Measurements from ENCODE around the gene RHBDL2. TPM values are rescaled to one million over a fixed set of nuclear protein-coding genes. Genes with fewer than 3 reads are reported as not detected.
A peak's percentile ranks its signal among the peaks of the same experiment; 100 is the strongest.

Gene RHBDL2
- total RNA-seq, 2 experiments from 2014 or later: not detected

DNA sequence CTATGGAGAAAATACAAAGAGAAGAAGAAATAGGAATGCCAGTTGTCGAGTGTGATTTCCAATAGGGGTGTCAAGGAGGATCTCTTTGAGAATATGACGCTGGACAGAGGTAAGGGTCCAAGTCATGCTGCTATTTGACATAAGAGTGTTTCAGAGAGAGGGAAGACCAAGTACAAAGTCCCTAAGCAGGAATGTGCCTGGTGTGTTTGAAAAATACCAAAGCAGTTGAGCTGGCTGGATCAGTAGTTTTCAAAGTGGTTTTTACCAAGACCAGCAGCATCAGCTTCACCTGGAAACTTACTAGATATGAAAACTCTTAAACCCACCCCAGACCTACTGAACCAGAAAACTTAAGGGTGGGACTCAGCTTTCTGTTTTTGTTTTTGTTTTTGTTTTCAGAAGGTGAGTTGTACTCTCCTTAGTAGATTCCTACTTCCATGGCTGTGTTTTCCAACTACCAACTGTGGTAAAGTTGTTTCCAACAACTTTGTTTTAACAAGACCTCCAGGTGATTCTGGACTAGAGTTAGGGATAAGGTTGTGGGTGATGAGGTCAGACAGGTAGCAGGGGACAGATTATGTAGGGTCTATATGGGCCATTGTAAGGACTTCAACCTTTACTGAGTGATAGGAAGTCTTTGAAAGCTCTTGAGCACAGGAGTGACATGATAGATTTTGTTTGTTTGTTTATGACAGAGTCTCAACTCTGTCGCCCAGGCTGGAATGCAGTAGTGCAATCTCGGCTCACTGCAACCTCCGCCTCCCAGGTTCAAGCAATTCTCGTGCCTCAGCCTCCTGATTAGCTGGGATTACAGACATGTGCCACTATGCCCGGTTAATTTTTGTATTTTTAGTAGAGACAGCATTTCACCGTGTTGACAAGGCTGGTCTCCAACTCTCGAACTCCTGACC, 53.0 kb downstream of the RHBDL2 start:
- no peaks in the 10 kb centered on the region for H3K4me1 Mint-ChIP-seq
- no peaks in the 10 kb centered on the region for H3K36me3 Mint-ChIP-seq
- no peak overlapping the region for H3K27ac Mint-ChIP-seq
- no peak overlapping the region for H3K4me3 Mint-ChIP-seq
- H3K27me3 Mint-ChIP-seq: peaks cover 11% of the 10 kb centered on the region
- no peak for DNase-seq
- POLR2A ChIA-PET: no interaction called here
- H3K9me3 Mint-ChIP-seq: no peaks in the 10 kb centered on the region
- ATAC-seq (ENCODE audit: low read depth): no peak

GRCh38 chr1:38885092-38885491, 56.5 kb downstream of the RHBDL2 start:
- H3K9me3 Mint-ChIP-seq: no peaks in the 10 kb centered on the region
- H3K4me3 Mint-ChIP-seq: no peak overlapping the region
- no peaks in the 10 kb centered on the region for H3K4me1 Mint-ChIP-seq
- ATAC-seq (ENCODE audit: low read depth) (no peak), DNase-seq (no peak)
- H3K27ac Mint-ChIP-seq: no peak overlapping the region
- POLR2A ChIA-PET: no interaction called here
- peaks cover 11% of the 10 kb centered on the region for H3K27me3 Mint-ChIP-seq
- no peaks in the 10 kb centered on the region for H3K36me3 Mint-ChIP-seq

- H3K36me3 Mint-ChIP-seq: no peaks in the 10 kb centered on the region
- H3K27me3 Mint-ChIP-seq: peaks cover 6% of the 10 kb centered on the region
- no peak within 1 kb of the TSS for H3K4me3 Mint-ChIP-seq
- DNase-seq: no peak
- ATAC-seq (ENCODE audit: low read depth): no peak
- POLR2A ChIA-PET: no interaction called here
- no peak within 1 kb of the TSS for H3K27ac Mint-ChIP-seq
- H3K9me3 Mint-ChIP-seq: no peaks in the 10 kb centered on the region
- H3K4me1 Mint-ChIP-seq: no peaks in the 10 kb centered on the region
Observed at GRCh38 chr1:38881487-38881886, 60.1 kb downstream of the RHBDL2 start, which contains the start of gene GJA9. Gene GJA9 (minus strand): TSS chr1:38881587. CDS start chr1:38876098, 5,489 bp downstream.

- no peak for ATAC-seq (ENCODE audit: low read depth)
- Mint-ChIP-seq H3K4me1 (peaks cover 19% of the 10 kb centered on the region), H3K27me3 (no peaks in the 10 kb centered on the region), H3K36me3 (peaks cover 1% of the 10 kb centered on the region), H3K27ac (no peak overlapping the region), H3K4me3 (no peak overlapping the region), H3K9me3 (no peaks in the 10 kb centered on the region)
- POLR2A ChIA-PET: no interaction called here
- DNase-seq: no peak
Observed at GRCh38 chr1:38875811-38876210, 65.8 kb downstream of the RHBDL2 start.

DNA sequence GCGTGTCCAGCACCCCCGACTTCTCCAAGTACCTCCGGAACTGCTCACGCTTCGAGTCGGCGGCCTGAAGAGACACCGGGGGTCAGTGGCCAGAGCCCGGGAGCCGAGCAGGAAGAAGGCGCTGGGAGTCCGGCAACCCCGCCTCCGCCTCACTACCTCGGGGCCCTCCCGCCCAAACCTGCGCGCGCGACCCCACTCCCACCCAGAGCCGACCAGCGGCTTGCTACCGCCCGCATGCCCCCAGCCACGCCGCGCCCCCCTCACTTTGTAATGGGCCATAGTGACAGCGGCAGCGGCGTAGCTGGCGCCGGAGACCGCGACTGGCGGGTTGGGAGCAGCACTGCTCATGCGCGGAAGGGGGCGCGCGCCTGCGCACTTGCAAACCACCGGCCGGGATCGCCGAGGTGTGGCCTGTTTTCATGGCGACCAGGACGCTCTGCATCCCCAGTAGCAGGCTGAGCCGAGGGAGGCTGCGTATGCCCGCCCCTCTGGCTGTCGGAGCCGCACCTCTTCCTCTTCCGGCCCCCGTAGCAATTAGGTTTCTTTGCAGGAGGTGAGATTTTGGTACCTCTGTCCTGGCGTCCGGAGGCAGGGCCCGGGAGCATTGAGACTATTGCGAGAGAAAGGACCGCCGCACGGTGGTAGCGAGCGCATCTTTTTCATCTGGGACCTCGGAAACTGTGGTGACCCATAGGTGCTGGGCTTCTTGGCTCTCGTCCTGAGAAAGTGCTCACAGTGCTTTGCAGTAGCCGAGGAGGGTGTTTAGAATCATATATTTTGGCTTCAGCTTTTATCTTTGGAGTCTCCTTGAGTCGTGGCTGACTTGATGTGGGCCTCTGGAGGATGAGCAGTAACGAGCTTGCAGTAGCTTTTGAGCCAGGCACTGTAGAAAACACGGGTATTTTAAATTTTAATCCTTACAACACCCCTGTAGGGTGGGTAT, 68.3 kb downstream of the RHBDL2 start, which contains the start of gene MYCBP:
Gene MYCBP, minus strand, starts transcription at position 322 of the 943 bp plus-strand sequence. Its CDS starts 43 bp downstream, at position 279.
- POLR2A ChIA-PET: interaction anchor here (0.8 to 4.2 kb wide), 4 partner anchors 9 to 153 kb away, joined by 3 to 19 read pairs (median 8); partner anchors contain the start of genes AKIRIN1, NDUFS5 and RRAGC
- H3K4me1 Mint-ChIP-seq: peaks cover 21% of the 10 kb centered on the region
- peak within 1 kb of the TSS; percentile 75 for H3K27ac Mint-ChIP-seq
- H3K4me3 Mint-ChIP-seq: peak within 1 kb of the TSS; percentile 91
- H3K27me3 Mint-ChIP-seq: no peaks in the 10 kb centered on the region
- H3K9me3 Mint-ChIP-seq: no peaks in the 10 kb centered on the region
- DNase-seq (peak; percentile 98), ATAC-seq (ENCODE audit: low read depth) (peak; percentile 99)
- H3K36me3 Mint-ChIP-seq: peaks cover 3% of the 10 kb centered on the region

DNA sequence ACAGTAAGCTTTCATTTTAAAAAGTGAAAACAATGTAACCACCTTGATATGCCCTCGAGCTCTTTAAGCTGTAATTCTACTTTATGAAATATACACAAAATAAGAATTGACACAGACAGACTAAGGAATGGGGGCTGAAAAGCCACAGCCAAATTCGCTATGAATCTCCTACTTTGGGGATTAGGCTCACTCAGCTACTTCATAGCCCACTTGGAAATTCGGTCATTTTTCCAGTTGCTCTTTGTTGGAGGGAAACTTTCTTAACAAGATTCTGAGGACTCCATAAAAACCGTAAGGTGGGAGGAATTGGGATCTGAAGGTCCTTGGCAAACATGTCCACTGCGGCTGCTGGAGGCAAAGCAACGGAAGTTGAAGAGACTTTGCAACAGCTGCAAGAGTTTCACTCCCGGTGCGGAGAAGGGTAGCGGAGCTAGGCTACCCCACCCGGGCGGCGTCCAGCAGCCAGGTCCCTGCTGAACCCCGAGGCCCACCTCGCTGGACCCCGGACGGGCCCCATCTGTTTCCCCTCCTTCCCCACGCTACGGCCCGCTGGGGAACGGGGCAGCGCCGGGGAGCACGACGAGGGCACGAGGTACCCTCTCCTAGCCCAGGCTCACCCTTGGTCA, 69.1 kb downstream of the RHBDL2 start:
- POLR2A ChIA-PET: interaction anchor here (0.5 to 4.2 kb wide), 5 partner anchors 9 to 1167 kb away, joined by 3 to 19 read pairs (median 4); partner anchors contain the start of genes AKIRIN1, NDUFS5 and RRAGC
- H3K4me3 Mint-ChIP-seq: peak overlapping the region; percentile 91
- H3K36me3 Mint-ChIP-seq: peaks cover 9% of the 10 kb centered on the region
- H3K27ac Mint-ChIP-seq: peak overlapping the region; percentile 33
- no peaks in the 10 kb centered on the region for H3K27me3 Mint-ChIP-seq
- H3K4me1 Mint-ChIP-seq: peaks cover 26% of the 10 kb centered on the region
- ATAC-seq (ENCODE audit: low read depth): peak; percentile 8
- DNase-seq: peak; percentile 62
- H3K9me3 Mint-ChIP-seq: no peaks in the 10 kb centered on the region

- no peak overlapping the region for H3K4me3 Mint-ChIP-seq
Observed at GRCh38 chr1:38870996-38871395, 70.6 kb downstream of the RHBDL2 start.

GRCh38 chr1:38867208-38867607, 74.4 kb downstream of the RHBDL2 start:
- Mint-ChIP-seq H3K4me1 (peaks cover 21% of the 10 kb centered on the region), H3K4me3 (no peak overlapping the region), H3K27me3 (no peaks in the 10 kb centered on the region), H3K36me3 (peaks cover 18% of the 10 kb centered on the region), H3K27ac (no peak overlapping the region), H3K9me3 (no peaks in the 10 kb centered on the region)
- no peak for DNase-seq
- ATAC-seq (ENCODE audit: low read depth): no peak
- POLR2A ChIA-PET: no interaction called here

More at GRCh38 chr1:38870996-38871395, 70.6 kb downstream of the RHBDL2 start:
- no peak overlapping the region for H3K27ac Mint-ChIP-seq
- POLR2A ChIA-PET: interaction anchor here (4.2 kb wide), 1 partner anchor 10 kb away, joined by 19 read pairs; the partner anchor contains the start of gene RRAGC
- no peaks in the 10 kb centered on the region for H3K9me3 Mint-ChIP-seq
- ATAC-seq (ENCODE audit: low read depth) (no peak), DNase-seq (no peak)
- H3K36me3 Mint-ChIP-seq: peaks cover 9% of the 10 kb centered on the region
- H3K4me1 Mint-ChIP-seq: peaks cover 29% of the 10 kb centered on the region
- no peaks in the 10 kb centered on the region for H3K27me3 Mint-ChIP-seq

DNA sequence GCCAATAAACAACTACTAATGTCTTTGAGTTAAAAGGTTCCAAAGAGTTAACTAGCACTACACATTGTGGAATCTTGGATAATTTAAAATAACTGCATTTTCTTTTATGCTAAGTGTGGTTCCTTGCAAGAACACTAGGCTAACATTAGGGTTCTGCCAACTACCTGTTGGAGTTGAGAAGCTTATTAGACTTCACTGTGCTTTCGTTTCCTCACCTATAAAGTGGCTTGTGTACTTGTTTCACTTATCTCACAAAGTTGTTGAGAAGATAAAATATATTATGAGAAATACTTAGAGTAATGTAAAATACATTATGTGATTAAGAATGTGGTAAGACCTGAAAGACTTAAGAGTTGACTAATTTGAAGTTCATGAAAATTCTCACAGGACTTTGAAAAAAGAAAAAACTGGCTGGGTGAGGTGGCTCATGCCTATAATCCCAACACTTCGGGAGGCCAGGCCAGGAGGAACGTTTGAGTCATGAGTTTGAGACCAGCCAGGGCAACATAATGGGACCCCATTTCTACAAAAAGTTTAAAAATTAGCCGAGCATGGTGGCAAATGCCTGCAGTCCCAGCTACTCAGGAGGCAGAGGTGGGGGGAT, 76.4 kb downstream of the RHBDL2 start:
- Mint-ChIP-seq H3K4me1 (peaks cover 18% of the 10 kb centered on the region), H3K27ac (no peak overlapping the region), H3K36me3 (peaks cover 16% of the 10 kb centered on the region), H3K27me3 (no peaks in the 10 kb centered on the region), H3K4me3 (no peak overlapping the region), H3K9me3 (no peaks in the 10 kb centered on the region)
- no peak for ATAC-seq (ENCODE audit: low read depth)
- no peak for DNase-seq
- POLR2A ChIA-PET: no interaction called here

DNA sequence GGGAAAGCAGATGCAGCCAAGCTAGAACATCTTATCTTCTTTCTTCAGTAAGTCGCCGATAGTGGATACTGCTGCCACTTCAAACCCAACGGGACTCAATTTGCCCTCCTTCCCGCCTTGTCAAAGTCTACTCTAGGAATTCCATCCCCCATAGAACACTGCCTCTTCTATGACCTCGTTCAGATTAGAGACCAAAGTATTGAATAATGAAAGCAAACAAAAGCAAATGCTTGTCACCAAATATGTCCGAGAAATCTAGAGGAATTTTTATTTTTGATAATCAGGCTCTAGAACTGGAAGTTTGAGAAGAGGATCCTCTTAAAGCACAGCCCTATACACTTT, 81.2 kb downstream of the RHBDL2 start:
- no peaks in the 10 kb centered on the region for H3K9me3 Mint-ChIP-seq
- H3K4me3 Mint-ChIP-seq: peak overlapping the region; percentile 92
- POLR2A ChIA-PET: interaction anchor here (1.1 to 4.0 kb wide), 2 partner anchors 12 to 166 kb away, joined by 3 to 19 read pairs; partner anchors contain the start of genes MYCBP and NDUFS5
- H3K27ac Mint-ChIP-seq: peak overlapping the region; percentile 77
- peaks cover 21% of the 10 kb centered on the region for H3K4me1 Mint-ChIP-seq
- DNase-seq (no peak), ATAC-seq (ENCODE audit: low read depth) (no peak)
- peaks cover 11% of the 10 kb centered on the region for H3K36me3 Mint-ChIP-seq
- no peaks in the 10 kb centered on the region for H3K27me3 Mint-ChIP-seq

DNA sequence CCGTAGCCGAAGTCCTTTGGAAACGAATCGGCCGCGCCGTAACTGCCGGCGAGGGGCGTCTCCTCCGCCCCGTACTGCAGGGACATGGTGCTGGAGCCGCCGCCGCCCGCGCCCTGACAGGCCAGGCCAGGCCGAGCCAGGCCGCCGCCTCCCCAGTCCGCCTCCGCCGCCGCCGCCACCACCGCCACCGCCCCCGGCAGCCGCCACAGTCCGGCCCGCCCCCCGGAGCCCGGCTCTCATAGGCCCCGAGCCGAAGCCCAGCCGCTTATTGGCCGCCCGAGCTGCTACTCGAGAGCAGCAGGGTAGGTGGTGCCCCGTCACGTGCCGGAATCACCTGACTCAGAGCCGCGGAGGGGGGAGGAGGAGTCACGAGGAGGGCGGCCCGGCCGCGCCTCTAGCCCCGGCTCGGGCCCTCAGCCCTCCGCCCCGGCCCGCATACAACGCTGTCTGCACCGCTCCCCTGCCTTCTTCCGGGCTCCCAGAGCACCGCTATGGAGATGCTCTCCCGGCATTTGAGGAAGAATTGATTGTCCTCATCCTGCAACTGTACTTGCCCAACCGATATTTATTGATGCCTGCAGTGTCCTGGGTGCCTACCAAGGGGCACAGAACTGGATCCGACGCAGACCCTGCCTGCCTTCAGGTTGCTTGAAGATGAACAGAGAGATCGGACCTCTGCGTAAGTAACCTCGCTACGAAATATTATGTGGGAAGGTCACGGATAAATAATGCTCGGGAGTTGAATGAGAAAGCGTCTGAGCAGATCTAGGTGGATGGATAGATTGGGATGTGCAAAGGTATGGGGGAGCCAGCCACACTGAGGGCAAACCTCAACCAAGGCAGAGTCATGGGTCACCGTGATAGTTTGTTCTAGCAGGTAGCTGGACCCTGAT, 81.8 kb downstream of the RHBDL2 start, which contains the start of gene RRAGC:
Gene RRAGC, minus strand, starts transcription at position 212 of the 893 bp plus-strand sequence. Its CDS starts 126 bp downstream, at position 86.
- no peaks in the 10 kb centered on the region for H3K27me3 Mint-ChIP-seq
- H3K4me3 Mint-ChIP-seq: peak within 1 kb of the TSS; percentile 92
- peaks cover 22% of the 10 kb centered on the region for H3K4me1 Mint-ChIP-seq
- POLR2A ChIA-PET: interaction anchor here (1.0 to 4.0 kb wide), 5 partner anchors 12 to 300 kb away, joined by 3 to 19 read pairs (median 3); partner anchors contain the start of genes MYCBP and NDUFS5
- H3K9me3 Mint-ChIP-seq: no peaks in the 10 kb centered on the region
- ATAC-seq (ENCODE audit: low read depth): peak; percentile 99
- peak; percentile 98 for DNase-seq
- peaks cover 12% of the 10 kb centered on the region for H3K36me3 Mint-ChIP-seq
- H3K27ac Mint-ChIP-seq: peak within 1 kb of the TSS; percentile 77

Measured in activated naive CD8-positive, alpha-beta T cell treated with anti-CD3 and anti-CD28 coated beads, Interleukin-2, amount 10 ng/mL, durations not matched to agents 7 days and 5 days (primary cell).